Measurements from ENCODE around the gene ESPL1. TPM values are rescaled to one million over a fixed set of nuclear protein-coding genes. Genes with fewer than 3 reads are reported as not detected.
A peak's percentile ranks its signal among the peaks of the same experiment; 100 is the strongest.

ESPL1 gene
- total and polyA plus RNA-seq, 2 of the 13 experiments (the other 11 are each of a cell fraction or from before 2014, with no cell fraction given), result 5.8 to 11.5 TPM

DNA sequence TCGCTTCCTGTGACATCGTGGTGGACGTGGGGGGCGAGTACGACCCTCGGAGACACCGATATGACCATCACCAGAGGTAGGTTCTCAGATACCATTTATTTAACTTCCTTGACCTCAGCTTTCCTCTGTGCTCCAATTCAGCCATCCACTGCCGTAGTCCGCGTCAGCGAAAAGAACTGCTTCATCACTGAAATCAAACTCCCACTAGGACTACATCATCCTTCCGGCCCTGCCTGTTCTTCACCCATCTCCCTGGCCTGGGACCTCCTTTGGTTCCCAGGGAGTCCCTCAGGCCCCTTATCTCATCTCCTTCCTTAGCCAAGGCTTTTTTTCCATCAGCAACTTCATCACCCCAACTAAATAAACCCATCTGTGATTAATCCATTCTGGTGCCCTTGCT is 32.1 kb downstream of the ESPL1 start:
- ChIA-PET CTCF (ENCODE audit: low intra/inter-chr PET ratio, low total read pairs) (no interaction called here), POLR2A (interaction anchor here (0.6 to 3.2 kb wide), 6 partner anchors 21 to 293 kb away, joined by 3 to 58 read pairs (median 4); partner anchors contain the start of genes AAAS, CSAD, PRR13 and SP1)
- no peaks in the 10 kb centered on the region for H3K9me3 ChIP-seq (ENCODE audit: low read length)
- TF ChIP-seq KDM5A (IDR thresholded peaks at IDR 0.05; ENCODE audit: borderline replicate concordance, low read length), result 0 out of 2 replicates have a peak, but pooled peaks have one; percentile 2
- TF ChIP-seq ZKSCAN8 (CRISPR knock-in tag; IDR thresholded peaks at IDR 0.05; ENCODE audit: borderline replicate concordance), result 0 out of 2 replicates have a peak, but pooled peaks have one; percentile 11
- TF ChIP-seq ZNF777 (CRISPR knock-in tag; IDR thresholded peaks at IDR 0.05), result no peak
- 0 out of 2 replicates have a peak, but pooled peaks have one; percentile 3 for TF ChIP-seq ZBTB7B (CRISPR knock-in tag; IDR thresholded peaks at IDR 0.05)
- no peak for TF ChIP-seq ELF4 (CRISPR knock-in tag; IDR thresholded peaks at IDR 0.05; ENCODE audit: borderline replicate concordance)
- TF ChIP-seq MAFK (conservative IDR thresholded peaks at IDR 0.05 in 1 of 2, IDR thresholded peaks at IDR 0.05 in 1 of 2; ENCODE audit: low read length in 2 of 2), result 0 out of 4 replicates have a peak, but pooled peaks of 1 of the 2 experiments have one; percentile 17
- 0 out of 2 replicates have a peak, but pooled peaks have one; percentile 10 for TF ChIP-seq MAFF (IDR thresholded peaks at IDR 0.05; ENCODE audit: low read depth, low read length)
- 0 out of 2 replicates have a peak, but pooled peaks have one; percentile 0 for TF ChIP-seq JUND (CRISPR knock-in tag; IDR thresholded peaks at IDR 0.05)
- TF ChIP-seq KDM5B (CRISPR knock-in tag; IDR thresholded peaks at IDR 0.05; ENCODE audit: borderline replicate concordance), result 0 out of 2 replicates have a peak, but pooled peaks have one; percentile 29
- TF ChIP-seq ZBTB10 (CRISPR knock-in tag; IDR thresholded peaks at IDR 0.05; ENCODE audit: borderline replicate concordance), result no peak
- no peak for TF ChIP-seq EP300 (IDR thresholded peaks at IDR 0.05; ENCODE audit: low read depth in 2 of 2, low read length in 2 of 2)
- 0 out of 2 replicates have a peak, but pooled peaks have one; percentile 0 for TF ChIP-seq EP300 (CRISPR knock-in tag; IDR thresholded peaks at IDR 0.05; ENCODE audit: borderline replicate concordance)
- TF ChIP-seq ARID2 (CRISPR knock-in tag; IDR thresholded peaks at IDR 0.05; ENCODE audit: borderline replicate concordance), result no peak
- TF ChIP-seq, protein P1, sequence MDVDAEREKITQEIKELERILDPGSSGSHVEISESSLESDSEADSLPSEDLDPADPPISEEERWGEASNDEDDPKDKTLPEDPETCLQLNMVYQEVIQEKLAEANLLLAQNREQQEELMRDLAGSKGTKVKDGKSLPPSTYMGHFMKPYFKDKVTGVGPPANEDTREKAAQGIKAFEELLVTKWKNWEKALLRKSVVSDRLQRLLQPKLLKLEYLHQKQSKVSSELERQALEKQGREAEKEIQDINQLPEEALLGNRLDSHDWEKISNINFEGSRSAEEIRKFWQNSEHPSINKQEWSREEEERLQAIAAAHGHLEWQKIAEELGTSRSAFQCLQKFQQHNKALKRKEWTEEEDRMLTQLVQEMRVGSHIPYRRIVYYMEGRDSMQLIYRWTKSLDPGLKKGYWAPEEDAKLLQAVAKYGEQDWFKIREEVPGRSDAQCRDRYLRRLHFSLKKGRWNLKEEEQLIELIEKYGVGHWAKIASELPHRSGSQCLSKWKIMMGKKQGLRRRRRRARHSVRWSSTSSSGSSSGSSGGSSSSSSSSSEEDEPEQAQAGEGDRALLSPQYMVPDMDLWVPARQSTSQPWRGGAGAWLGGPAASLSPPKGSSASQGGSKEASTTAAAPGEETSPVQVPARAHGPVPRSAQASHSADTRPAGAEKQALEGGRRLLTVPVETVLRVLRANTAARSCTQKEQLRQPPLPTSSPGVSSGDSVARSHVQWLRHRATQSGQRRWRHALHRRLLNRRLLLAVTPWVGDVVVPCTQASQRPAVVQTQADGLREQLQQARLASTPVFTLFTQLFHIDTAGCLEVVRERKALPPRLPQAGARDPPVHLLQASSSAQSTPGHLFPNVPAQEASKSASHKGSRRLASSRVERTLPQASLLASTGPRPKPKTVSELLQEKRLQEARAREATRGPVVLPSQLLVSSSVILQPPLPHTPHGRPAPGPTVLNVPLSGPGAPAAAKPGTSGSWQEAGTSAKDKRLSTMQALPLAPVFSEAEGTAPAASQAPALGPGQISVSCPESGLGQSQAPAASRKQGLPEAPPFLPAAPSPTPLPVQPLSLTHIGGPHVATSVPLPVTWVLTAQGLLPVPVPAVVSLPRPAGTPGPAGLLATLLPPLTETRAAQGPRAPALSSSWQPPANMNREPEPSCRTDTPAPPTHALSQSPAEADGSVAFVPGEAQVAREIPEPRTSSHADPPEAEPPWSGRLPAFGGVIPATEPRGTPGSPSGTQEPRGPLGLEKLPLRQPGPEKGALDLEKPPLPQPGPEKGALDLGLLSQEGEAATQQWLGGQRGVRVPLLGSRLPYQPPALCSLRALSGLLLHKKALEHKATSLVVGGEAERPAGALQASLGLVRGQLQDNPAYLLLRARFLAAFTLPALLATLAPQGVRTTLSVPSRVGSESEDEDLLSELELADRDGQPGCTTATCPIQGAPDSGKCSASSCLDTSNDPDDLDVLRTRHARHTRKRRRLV (CRISPR knock-in tag; IDR thresholded peaks at IDR 0.05), result 0 out of 2 replicates have a peak, but pooled peaks have one; percentile 9
- H3K27me3 ChIP-seq (ENCODE audit: control insufficient read depth in 1 of 2, insufficient read depth in 2 of 2, low read length in 2 of 2), result peaks cover 0 to 4% of the 10 kb centered on the region in 2 experiments; a peak in 1 of 5 replicates
- H2AFZ ChIP-seq (ENCODE audit: low read length), result no peak overlapping the region
- peak overlapping the region; percentile 85 to 96 (median 86) for H3K4me3 ChIP-seq (replicated peaks in 1 of 3; ENCODE audit: insufficient read depth in 1 of 3, low read depth in 2 of 3, low read length in 3 of 3)
- ATAC-seq, result no peak; the same call in 2 of the 3 replicates
- FAIRE-seq, result no peak
- in situ Hi-C loops (cut with HindIII; ENCODE audit: extremely low pct_ligation_motif_present, low pct_unique_long_range_greater_than_20kb), result no loop called here
- no peaks in the 10 kb centered on the region for H4K20me1 ChIP-seq (ENCODE audit: insufficient read depth, low read length)
- peaks cover 3 to 22% of the 10 kb centered on the region in 2 experiments for H3K36me3 ChIP-seq (replicated peaks in 1 of 2; ENCODE audit: control insufficient read depth in 1 of 2, insufficient read depth in 2 of 2, low read length in 2 of 2)
- WGBS (ENCODE audit: low lambda C conversion rate), result 6% methylated on average over 12 of the region's 12 CpGs
- peaks cover 69% of the 10 kb centered on the region for H3K4me1 ChIP-seq (ENCODE audit: insufficient read depth, low read length)
- BruUV-seq (replicated peaks), result no TSS peak
- peak overlapping the region; percentile 94 for H3K4me2 ChIP-seq (ENCODE audit: low read depth, low read length)
- peak overlapping the region; percentile 86 for H3K9ac ChIP-seq (ENCODE audit: insufficient read depth, low read depth, low read length)
- peaks cover 39% of the 10 kb centered on the region for H3K79me2 ChIP-seq (ENCODE audit: insufficient read depth, low read length)
- DNase-seq (ENCODE audit: low spot score), result no peak
- peak overlapping the region; percentile 81 for H3K27ac ChIP-seq (ENCODE audit: extremely low read length, insufficient read depth, low read length)
- intact Hi-C loops (cut with micrococcal nuclease; ENCODE audit: unreplicated experiment), result no loop called here

Data from HepG2 (cell line).